Activated CD4-positive, CD25-positive, alpha-beta regulatory T cell (primary cell): ENCODE results near the gene TCF19.

Source experiments
- DNase-seq, 4 experiments: peaks; one replicate each; lab custom pipeline; 2025; lab: John Stamatoyannopoulos, UW

Gene TCF19

GRCh38 chr6:31128093-31128676 lies 30.2 kb upstream of the TCF19 start:
- DNase-seq, result peak; percentile 36 to 67 (median 60)

DNA sequence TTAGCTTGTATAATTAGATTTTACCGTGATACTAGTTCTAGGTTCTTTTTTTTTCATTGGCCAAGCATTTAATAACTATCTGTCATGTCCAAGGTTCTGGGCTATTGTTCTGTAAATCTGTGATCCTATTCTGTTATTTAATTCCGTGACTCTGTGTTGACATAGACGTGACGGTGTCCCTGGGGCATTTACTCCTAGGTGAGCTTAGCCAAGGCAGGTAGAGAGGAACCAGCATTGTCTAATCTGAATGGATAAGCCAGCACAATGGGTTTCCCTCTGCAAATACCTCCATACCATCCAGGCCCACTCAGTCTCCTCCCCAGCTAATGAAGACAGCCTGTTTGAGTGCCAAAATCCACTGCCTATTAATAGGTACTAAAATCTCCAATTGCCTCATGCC lies 29.3 kb upstream of the TCF19 start:
- no peak for DNase-seq

DNA sequence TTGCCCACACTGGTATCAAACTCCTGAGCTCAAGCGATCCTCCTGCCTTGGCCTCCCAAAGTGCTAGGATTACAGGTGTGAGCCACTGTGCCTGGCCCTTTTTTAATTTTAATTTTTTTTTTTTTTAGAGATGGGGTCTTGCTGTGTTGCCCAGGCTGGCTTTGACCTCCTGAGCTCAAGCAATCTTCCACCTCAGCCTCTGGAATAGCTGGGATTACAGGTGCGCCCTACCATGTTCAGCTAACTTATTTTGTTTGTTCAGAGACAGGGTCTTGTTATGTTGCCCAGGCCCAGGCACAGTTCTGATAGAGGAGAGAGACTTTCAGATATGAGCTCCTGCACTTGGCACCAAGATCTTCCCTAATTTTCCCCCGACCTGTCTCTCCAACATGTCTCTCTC lies 27.6 kb upstream of the TCF19 start:
- DNase-seq, result no peak

- DNase-seq, result no peak
These were observed 26.8 kb upstream of the TCF19 start for GRCh38 chr6:31131595-31131994.

GRCh38 chr6:31132806-31133205 lies 25.6 kb upstream of the TCF19 start:
- no peak for DNase-seq

- DNase-seq, result no peak
These were observed 22.7 kb upstream of the TCF19 start for GRCh38 chr6:31135710-31136109.

- no peak for DNase-seq
These were observed 19.4 kb upstream of the TCF19 start, which contains the start of gene PSORS1C2 for GRCh38 chr6:31138982-31139381. Gene PSORS1C2, minus strand, starts transcription at chr6:31139066. Its CDS starts 40 bp downstream, at chr6:31139026.

DNA sequence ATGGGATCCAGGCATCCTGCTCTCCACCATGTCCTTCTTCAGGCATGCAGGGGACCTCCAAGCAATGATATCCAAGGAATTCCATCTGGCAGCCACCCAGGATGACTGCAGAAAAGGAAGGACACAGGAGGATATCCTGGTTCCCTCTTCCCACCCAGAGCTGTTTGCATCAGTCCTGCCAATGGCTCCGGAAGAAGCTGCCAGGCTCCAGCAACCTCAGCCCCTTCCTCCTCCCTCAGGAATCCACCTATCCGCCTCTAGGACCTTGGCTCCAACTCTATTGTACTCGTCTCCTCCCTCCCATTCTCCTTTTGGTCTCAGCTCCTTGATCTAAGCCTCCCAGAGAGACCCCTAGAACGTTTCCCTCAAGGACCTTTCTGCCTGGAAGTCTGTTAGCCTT lies 18.8 kb upstream of the TCF19 start:
- no peak for DNase-seq

DNA sequence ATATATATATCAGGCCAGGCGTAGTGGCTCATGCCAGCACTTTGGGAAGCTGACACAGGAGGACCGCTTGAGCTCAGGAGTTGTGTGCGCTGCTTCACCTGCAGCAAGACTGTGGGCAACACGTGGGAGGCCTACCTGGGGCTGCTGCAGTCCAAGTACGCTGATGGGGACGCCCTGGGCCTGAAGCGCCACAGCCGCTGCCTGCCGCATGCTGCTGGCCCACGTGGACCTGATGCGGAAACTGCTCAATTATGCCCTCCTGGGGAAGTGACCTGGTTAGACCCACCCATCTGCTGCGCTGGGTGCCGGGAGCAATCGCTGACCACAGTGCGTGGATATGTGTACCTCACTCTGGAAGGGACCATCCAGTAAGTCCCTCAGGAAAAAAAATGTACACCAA lies 17.7 kb upstream of the TCF19 start:
- no peak for DNase-seq

DNA sequence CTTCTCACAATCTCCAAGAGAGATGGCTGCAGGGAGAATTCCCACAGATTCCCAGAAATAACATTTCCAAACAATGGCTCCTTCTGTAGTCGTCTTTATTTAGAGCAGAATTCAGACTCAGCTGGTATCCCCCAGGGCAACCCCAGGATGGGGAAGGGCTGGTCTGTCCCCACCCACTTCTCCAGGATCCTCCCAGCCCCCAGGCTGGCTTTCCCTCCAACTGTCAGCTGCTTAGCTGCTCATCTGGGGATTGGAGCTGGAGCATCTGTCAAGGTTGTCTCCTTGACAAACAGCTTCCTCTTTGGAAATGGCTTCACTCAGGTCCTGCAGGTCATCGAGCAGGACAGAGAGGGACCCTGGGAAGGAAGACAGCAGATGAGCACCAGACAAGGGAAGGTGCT lies 16.0 kb upstream of the TCF19 start:
- DNase-seq, result no peak

DNA sequence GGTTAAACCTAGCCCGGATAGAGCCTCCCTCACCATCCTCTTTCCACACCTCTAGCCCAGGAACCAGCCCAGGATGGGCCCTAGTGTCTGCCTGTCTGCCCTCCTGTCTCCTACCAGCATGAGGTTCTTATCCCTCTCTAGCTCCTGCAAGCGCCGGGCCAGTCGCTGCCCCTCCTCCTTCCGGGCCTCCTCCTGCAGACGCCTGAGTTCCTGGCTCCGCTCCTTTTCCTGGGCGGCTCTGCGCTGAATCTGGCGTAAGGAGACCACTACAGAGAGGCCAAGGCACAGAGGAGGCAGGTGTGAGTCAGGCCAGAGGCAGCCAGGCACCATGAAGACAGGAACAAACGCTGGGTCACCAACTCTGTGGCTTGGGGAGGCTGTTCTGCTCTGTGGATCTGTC lies 15.2 kb upstream of the TCF19 start:
- no peak for DNase-seq

DNA sequence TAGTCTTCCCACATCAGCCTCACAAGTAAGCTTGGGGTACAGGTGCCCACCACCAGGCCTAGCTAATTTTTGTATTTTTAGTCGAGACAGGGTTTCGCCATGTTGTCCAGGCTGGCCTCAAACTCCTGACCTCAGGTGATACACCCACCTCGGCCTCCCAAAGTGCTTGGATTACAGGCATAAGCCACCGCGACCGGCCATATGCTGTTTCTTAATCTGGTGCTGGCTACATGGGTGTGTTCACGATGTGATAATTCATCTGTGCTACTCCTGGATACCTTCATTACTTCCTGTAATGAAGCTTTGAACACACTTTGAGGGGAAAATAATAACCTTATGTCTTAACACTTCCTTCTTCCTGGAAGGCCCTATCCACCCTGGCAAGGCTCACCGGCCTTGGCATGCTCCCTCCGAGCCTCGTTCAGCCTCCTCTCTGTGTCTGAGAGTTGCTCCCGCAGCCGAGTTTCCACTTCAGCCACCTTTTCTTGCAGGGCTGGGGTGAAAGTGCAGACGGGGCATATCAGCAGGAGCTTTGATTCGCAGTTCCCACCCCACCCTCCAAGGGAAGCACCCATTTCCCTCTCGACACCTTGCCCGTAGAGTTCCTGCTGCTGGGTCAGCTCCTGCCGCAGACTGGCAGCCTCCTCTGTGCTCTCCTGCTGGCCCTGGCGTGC lies 14.0 kb upstream of the TCF19 start:
- DNase-seq, result no peak

DNA sequence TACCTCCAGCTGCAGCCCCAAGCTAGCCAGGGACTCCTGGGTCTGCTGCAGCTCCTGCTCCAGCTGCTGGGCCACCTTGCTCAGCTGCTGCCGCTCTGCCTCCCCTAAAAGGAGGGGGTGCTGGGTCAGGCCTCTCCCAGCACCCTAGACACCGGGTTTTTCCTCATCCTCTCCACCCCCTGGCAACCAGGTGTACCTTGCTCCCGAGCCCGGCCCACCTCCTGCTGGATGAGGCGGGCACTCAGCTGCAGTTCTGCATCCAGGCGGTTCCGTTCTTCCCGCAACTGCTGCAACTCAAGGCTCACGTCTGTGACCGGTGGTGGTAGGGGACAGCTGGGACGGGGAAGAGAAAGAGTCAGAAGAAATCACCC lies 13.4 kb upstream of the TCF19 start:
- no peak for DNase-seq

DNA sequence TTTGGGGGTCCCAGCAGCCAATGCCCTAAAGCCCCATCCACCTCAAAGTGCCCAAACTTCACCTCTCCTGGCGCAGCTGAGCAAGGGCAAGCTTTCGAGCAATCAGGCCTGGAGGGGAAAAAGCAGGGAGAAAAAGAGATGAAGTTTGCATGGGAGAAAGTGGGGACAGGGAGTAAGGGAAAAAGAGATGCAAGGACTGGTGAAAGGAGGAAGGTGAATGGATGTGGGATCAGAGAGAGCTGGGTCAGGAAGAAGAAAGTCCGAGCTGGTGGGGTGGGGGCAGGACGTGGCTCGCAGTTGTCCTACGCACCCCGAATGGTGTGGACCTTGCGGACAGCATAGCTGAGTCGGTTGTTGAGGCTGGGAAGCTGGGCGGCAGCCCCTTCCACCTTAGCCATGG lies 13.0 kb upstream of the TCF19 start:
- DNase-seq, result no peak

DNA sequence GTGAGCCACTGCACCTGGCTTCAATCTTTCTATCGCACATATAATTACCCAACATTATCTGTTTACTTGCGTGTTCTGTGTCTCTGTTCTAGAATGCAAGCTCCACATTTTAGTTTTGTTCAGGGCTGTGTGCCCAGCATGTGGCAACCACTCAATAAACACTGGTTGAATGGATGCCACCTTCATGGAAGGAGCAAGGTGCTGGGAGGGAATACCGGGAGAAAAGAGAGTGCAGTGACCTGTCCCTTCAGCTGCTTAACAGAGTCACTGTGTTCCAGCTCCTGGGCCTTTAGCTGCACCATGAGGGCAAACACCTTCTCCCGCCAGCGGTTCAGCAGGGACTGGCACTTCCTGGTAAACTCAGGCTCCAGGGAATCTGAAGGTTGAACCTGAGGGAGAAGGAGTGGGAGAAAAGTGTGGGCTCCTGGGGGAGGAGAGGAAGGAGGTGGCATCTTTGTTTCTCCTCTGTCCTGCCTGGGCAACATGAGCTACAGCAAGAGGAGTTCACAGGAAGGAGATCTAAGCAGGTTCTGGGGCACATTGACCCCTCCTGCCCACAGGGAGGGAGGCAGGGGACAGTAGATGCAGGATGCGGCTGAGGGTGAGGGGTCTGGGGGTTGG lies 8.5 kb upstream of the TCF19 start:
- DNase-seq, result no peak

DNA sequence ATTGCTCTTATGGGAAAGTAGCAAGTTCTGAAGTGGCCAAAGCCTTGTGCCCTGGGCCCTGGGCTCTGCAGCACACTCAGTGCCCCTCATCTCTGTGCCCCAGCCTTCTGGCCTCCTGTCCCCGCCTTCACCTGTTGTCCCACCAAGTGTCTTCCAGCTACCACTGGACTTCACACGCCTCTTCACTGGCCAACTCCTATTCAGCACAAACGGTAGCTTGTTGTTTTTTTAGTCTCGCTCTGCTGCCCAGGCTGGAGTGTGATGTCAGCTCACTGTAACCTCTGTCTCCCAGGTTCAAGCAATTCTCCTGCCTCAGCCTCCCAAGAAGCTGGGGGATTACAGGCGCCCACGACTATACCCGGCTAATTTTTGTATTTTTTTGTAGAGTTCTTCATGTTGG lies 5.6 kb upstream of the TCF19 start:
- no peak for DNase-seq

DNA sequence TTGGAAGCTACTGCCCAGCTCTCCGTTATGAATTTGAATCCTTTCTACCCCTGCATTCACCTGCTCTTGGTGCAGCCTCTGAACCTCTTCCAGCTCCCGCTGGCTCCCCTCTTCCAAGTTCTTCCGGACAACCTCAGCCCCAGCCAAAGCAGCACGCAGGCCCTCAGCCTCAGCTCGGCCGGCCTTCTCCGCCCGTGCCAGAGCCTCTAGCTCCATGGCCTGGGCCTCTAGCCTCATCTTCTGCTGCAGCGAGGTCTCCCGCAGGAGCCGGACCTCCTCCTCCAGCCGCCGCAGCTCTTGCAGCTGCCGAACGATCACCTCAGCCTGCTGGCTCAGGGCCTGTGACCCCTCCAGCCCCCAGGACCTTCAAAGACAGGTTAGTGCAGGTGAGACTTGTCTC lies 4.0 kb upstream of the TCF19 start:
- no peak for DNase-seq

- DNase-seq, result no peak
These were observed 1.7 kb upstream of the TCF19 start for GRCh38 chr6:31156641-31157040.

DNA sequence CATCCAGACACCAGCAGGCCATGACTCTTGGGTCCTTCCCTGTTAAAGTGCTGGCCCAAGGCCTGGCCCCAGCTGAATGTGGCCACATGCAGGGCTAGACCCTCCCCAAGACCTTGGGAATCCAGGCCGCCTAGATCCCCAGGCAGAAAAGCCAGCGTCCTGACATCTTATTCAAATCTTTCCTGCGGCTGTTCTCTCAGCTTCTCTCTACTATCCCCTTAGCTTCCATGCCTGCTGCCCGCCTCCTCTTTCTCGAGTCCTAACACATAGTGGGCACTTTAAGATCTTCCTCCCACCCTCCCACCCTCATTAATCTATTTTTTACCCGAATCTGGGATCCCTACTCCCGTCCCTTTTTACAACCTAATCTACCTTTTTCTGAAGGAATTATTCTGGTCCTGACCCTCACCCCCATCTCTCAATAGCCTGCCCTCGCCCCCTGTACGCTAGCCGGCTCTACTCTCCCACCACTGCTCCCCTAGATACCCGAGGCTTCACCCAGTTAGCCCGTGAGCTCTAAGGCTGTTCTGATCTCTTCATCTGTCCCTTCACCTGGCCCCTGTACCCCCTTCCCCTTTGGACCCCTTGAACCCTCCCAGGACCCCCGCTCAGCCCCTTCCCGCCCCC lies 763 bp upstream of the TCF19 start, which contains the start of gene CCHCR1:
CCHCR1 (minus strand) TSS at position 290 of the 627 bp plus-strand sequence; CDS start at position 88, 202 bp downstream.
- DNase-seq, result no peak

GRCh38 chr6:31158863-31159855 lies 770 bp downstream of the TCF19 start:
- DNase-seq, result peak in 1 of 4 experiments; percentile 20

- no peak for DNase-seq
These were observed 3.1 kb downstream of the TCF19 start for GRCh38 chr6:31161216-31162126.
